ENCODE results near the gene CIAO1. TPM values are rescaled to one million over a fixed set of nuclear protein-coding genes. Genes with fewer than 3 reads are reported as not detected.
"Not testable (repeated sequence)": the region's sequence is repeated elsewhere in the genome, so short reads cannot be mapped to it uniquely, and the experiment has no call there.

Gene CIAO1
- total RNA-seq, 1 experiment from 2014 or later = 112 TPM

- DNase-seq (ENCODE audit: low read depth) = no peak
Observed at GRCh38 chr2:96249654-96250053, 16.4 kb upstream of the CIAO1 start.

GRCh38 chr2:96250188-96250587 lies 15.8 kb upstream of the CIAO1 start:
- no peak for DNase-seq (ENCODE audit: low read depth)

GRCh38 chr2:96251721-96252292 lies 14.2 kb upstream of the CIAO1 start:
- peak; percentile 95 for DNase-seq (ENCODE audit: low read depth)

GRCh38 chr2:96252526-96252925 lies 13.5 kb upstream of the CIAO1 start:
- DNase-seq (ENCODE audit: low read depth) = no peak

- no peak for DNase-seq (ENCODE audit: low read depth)
Observed at GRCh38 chr2:96253006-96253405, 13.0 kb upstream of the CIAO1 start.

- DNase-seq (ENCODE audit: low read depth) = no peak
Observed at GRCh38 chr2:96254571-96254970, 11.5 kb upstream of the CIAO1 start.

GRCh38 chr2:96256611-96257113 lies 9.4 kb upstream of the CIAO1 start:
- no peak for DNase-seq (ENCODE audit: low read depth)

- DNase-seq (ENCODE audit: low read depth) = not testable (repeated sequence)
Observed at GRCh38 chr2:96257744-96258143, 8.3 kb upstream of the CIAO1 start.

GRCh38 chr2:96258166-96259022 lies 7.6 kb upstream of the CIAO1 start:
- DNase-seq (ENCODE audit: low read depth) = peak; percentile 65

- peak; percentile 52 for DNase-seq (ENCODE audit: low read depth)
Observed at GRCh38 chr2:96259497-96259921, 6.5 kb upstream of the CIAO1 start.

- DNase-seq (ENCODE audit: low read depth) = peak; percentile 95
Observed at GRCh38 chr2:96260387-96261260, 5.4 kb upstream of the CIAO1 start.

- no peak for DNase-seq (ENCODE audit: low read depth)
Observed at GRCh38 chr2:96261328-96262003, 4.6 kb upstream of the CIAO1 start.

- no peak for DNase-seq (ENCODE audit: low read depth)
Observed at GRCh38 chr2:96262306-96262705, 3.7 kb upstream of the CIAO1 start.

GRCh38 chr2:96264086-96264485 lies 1.9 kb upstream of the CIAO1 start:
- no peak for DNase-seq (ENCODE audit: low read depth)

- no peak for DNase-seq (ENCODE audit: low read depth)
Observed at GRCh38 chr2:96264656-96265348, 1.2 kb upstream of the CIAO1 start.

- no peak for DNase-seq (ENCODE audit: low read depth)
Observed at GRCh38 chr2:96265349-96265839, 631 bp upstream of the CIAO1 start.

GRCh38 chr2:96267159-96267971 lies 1.3 kb downstream of the CIAO1 start:
- DNase-seq (ENCODE audit: low read depth) = peak; percentile 37

- DNase-seq (ENCODE audit: low read depth) = no peak
Observed at GRCh38 chr2:96271995-96272394, 6.0 kb downstream of the CIAO1 start.

GRCh38 chr2:96273763-96274162 lies 7.7 kb downstream of the CIAO1 start:
- no peak for DNase-seq (ENCODE audit: low read depth)

All from LHCN-M2 (cell line).